ENCODE measurements around the gene CNGA3.

CNGA3 gene

GRCh38 chr2:98376996-98377395 lies 30.7 kb downstream of the CNGA3 start:
- DNase-seq (ENCODE audit: low read depth in 1 of 2, low spot score in 1 of 2), result no peak

GRCh38 chr2:98377544-98377943 lies 31.3 kb downstream of the CNGA3 start:
- no peak for DNase-seq (ENCODE audit: low read depth in 1 of 2, low spot score in 1 of 2)

- no peak for DNase-seq (ENCODE audit: low read depth in 1 of 2, low spot score in 1 of 2)
Observed at GRCh38 chr2:98378196-98378595, 31.9 kb downstream of the CNGA3 start.

- no peak for DNase-seq (ENCODE audit: low read depth in 1 of 2, low spot score in 1 of 2)
Observed at GRCh38 chr2:98378901-98379300, 32.6 kb downstream of the CNGA3 start.

- DNase-seq (ENCODE audit: low read depth in 1 of 2, low spot score in 1 of 2), result no peak
Observed at GRCh38 chr2:98379311-98380202, 33.3 kb downstream of the CNGA3 start.

- DNase-seq (ENCODE audit: low read depth in 1 of 2, low spot score in 1 of 2), result no peak
Observed at GRCh38 chr2:98380203-98380535, 33.9 kb downstream of the CNGA3 start.

GRCh38 chr2:98381494-98381893 lies 35.2 kb downstream of the CNGA3 start:
- DNase-seq (ENCODE audit: low read depth in 1 of 2, low spot score in 1 of 2), result no peak

- no peak for DNase-seq (ENCODE audit: low read depth in 1 of 2, low spot score in 1 of 2)
Observed at GRCh38 chr2:98382086-98382485, 35.8 kb downstream of the CNGA3 start.

- no peak for DNase-seq (ENCODE audit: low read depth in 1 of 2, low spot score in 1 of 2)
Observed at GRCh38 chr2:98382739-98383138, 36.5 kb downstream of the CNGA3 start.

GRCh38 chr2:98383166-98383565 lies 36.9 kb downstream of the CNGA3 start:
- DNase-seq (ENCODE audit: low read depth in 1 of 2, low spot score in 1 of 2), result no peak

GRCh38 chr2:98385050-98385699 lies 38.9 kb downstream of the CNGA3 start:
- peak; percentile 50 to 58 for DNase-seq (ENCODE audit: low read depth in 1 of 2, low spot score in 1 of 2)

- DNase-seq (ENCODE audit: low read depth in 1 of 2, low spot score in 1 of 2), result no peak
Observed at GRCh38 chr2:98387478-98387877, 41.2 kb downstream of the CNGA3 start.

- DNase-seq (ENCODE audit: low read depth in 1 of 2, low spot score in 1 of 2), result no peak
Observed at GRCh38 chr2:98388081-98388480, 41.8 kb downstream of the CNGA3 start.

- DNase-seq (ENCODE audit: low read depth in 1 of 2, low spot score in 1 of 2), result no peak
Observed at GRCh38 chr2:98388601-98389250, 42.5 kb downstream of the CNGA3 start.

GRCh38 chr2:98389251-98389605 lies 43.0 kb downstream of the CNGA3 start:
- DNase-seq (ENCODE audit: low read depth in 1 of 2, low spot score in 1 of 2), result no peak

GRCh38 chr2:98390571-98391476 lies 44.6 kb downstream of the CNGA3 start:
- DNase-seq (ENCODE audit: low read depth in 1 of 2, low spot score in 1 of 2), result no peak

- no peak for DNase-seq (ENCODE audit: low read depth in 1 of 2, low spot score in 1 of 2)
Observed at GRCh38 chr2:98391581-98392270, 45.5 kb downstream of the CNGA3 start.

GRCh38 chr2:98393354-98393753 lies 47.1 kb downstream of the CNGA3 start:
- no peak for DNase-seq (ENCODE audit: low read depth in 1 of 2, low spot score in 1 of 2)

GRCh38 chr2:98394595-98395153 lies 48.4 kb downstream of the CNGA3 start:
- DNase-seq (ENCODE audit: low read depth in 1 of 2, low spot score in 1 of 2), result no peak

- DNase-seq (ENCODE audit: low read depth in 1 of 2, low spot score in 1 of 2), result no peak
Observed at GRCh38 chr2:98395977-98396376, 49.7 kb downstream of the CNGA3 start.
